ENCODE data around the gene CARD8.
"Not testable (repeated sequence)": the region's sequence is repeated elsewhere in the genome, so short reads cannot be mapped to it uniquely, and the experiment has no call there.

The CARD8 gene

DNA sequence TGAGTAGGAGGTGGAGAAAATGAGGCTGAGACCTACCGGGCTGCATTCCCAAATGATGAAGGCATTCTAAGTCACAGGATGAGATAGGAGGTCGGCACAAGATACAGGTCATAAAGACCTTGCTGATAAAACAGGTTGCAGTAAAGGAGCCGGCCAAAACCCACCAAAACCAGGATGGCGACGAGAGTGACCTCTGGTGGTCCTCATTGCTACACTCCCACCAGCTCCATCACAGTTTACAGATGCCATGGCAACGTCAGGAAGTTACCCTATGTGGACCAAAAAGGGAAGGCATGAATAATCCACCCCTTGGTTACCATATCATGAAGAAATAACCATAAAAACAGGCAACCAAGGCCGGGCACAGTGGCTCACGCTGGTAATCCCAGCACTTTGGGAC is 9.6 kb upstream of the CARD8 start:
- DNase-seq (ENCODE audit: low spot score) = not testable (repeated sequence)

DNA sequence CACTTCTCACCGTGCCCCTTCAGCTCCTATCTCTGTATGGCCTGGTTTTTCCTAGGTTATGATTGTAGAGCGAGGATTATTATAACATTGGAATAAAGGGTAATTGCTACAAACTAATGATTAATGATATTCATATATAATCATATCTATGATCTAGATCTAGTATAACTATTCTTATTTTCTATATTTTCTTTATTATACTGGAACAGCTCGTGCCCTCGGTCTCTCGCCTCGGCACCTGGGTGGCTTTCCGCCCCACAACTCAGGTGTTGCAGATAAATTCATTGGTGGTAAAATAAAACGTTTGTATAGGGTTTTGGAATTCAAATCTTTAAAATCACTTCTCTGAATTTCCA is 4.6 kb upstream of the CARD8 start:
- not testable (repeated sequence) for DNase-seq (ENCODE audit: low spot score)

DNA sequence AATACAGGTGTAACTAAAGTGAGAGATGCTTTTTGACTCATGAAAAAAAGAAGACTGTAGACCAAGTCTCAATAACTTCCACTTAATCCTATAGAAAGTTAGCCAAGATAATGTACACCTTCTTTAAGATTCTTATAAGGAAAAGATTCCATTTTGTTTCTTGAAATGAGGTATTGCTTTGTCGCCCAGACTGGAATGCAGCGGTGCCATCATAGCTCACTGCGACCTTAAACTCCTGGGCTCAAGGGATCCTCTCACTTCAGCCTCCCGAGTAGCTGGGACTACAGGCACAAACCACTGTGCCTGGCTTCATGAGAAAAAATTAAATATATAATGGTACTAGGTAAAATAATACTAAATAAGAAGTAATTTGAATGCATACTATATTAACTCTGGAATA is 3.3 kb upstream of the CARD8 start:
- DNase-seq (ENCODE audit: low spot score) = not testable (repeated sequence)

DNA sequence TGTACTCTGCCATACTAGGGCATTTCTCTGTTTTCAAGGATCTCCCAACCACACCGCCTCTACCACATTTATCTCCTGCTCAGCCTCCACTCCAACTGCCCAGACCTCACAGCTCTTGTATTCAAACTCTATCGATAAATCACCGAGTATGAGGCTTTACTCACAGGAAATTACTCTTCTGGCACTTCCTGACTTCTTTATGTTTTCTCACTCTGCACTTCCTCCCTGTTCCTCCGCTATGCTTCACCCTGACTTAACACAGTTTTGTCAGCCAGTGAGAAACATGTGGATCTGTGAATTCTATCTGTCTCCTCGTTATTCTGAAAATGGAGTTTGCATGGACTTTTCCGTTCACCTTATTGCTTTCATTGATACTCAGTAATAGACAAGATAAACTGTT is 2.6 kb upstream of the CARD8 start:
- DNase-seq (ENCODE audit: low spot score) = no peak

DNA sequence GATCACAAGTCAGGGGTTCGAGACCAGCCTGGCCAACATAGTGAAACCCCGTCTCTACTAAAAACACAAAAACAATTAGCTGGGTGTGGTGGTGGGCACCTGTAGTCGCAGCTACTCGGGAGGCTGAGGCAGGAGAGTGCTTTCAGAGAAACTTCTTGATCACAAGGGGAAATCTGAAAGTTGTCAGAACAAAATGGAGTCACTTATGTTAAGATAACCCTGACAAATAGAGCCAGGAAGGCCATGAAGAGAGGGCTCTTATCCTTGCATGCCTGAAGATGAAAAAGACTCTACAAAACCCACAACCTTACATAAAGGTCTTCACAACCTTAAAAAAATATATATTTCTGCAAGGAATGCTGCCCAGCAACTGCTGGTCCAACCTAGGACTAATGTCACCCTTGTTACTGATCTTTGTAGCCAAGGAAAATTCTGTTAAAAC is 1.2 kb downstream of the CARD8 start:
- no peak for DNase-seq (ENCODE audit: low spot score)

DNA sequence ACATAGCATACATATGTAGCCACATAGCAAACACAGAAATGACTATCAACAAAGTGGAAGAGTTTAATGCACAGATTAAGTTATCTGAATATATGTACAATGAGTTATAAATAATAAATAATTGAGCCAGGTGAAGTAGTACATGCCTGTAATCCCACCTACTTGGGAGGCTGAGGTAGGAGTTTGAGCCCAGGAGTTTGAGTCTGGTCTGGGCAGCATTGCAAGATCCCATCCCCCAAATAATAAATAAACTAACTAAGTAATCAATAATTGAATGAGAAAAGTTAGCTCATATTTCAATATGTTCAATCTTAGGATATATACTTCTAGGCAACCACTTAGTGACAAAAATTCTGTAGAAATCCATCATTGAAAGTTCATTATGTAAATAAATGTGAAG is 1.7 kb downstream of the CARD8 start:
- DNase-seq (ENCODE audit: low spot score) = no peak

DNA sequence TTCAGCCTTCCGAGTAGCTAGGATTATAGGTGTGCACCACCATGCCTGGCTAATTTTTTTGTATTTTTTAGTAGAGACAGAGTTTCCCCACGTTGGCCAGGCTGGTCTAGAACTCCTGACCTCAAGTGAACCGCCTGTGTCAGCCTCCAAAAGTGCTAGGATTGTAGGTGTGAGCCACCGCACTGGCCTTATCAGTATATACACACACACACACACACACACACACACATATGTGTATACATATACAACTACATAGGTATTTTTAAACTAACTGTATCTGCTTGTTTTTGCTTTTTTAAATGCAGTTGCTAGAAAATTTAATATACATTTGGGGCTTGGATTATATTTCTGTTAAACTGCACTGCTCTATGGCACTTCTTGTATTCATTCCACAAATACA is 3.1 kb downstream of the CARD8 start:
- DNase-seq (ENCODE audit: low spot score) = no peak

DNA sequence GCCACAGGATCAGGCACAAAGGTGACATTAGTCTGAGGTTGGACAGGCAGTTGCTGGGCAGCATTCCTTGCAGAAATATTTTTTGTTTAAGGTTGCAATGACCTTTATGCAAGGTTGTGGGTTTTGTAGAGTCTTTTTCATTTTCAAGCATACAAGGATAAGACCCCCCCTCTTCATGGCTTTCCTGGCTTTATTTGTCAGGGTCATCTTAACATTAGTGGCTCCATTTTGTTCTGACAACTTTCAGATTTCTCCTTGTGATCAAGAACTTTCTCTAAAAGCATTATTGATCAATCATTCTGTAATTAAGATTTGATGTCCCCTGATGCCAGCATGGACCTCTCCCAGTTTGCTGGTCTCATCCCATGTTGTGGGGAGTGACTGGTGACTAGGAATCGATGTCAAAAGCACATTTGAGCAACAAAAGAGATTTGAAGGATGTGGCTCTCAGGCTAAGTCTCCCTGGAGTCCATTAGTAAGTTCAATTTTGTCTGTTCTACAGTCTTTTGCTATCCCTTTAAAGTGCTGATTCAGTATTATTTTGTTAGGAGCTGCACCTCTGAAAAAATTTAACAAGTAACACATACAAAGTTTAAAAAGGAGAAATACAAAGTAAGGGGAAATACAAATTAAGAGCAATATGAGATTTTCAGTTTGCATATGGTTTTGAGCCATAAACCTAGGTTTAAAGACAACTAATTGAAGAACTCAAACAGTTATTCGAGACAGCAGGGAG is 5.3 kb downstream of the CARD8 start:
- DNase-seq (ENCODE audit: low spot score) = no peak

DNA sequence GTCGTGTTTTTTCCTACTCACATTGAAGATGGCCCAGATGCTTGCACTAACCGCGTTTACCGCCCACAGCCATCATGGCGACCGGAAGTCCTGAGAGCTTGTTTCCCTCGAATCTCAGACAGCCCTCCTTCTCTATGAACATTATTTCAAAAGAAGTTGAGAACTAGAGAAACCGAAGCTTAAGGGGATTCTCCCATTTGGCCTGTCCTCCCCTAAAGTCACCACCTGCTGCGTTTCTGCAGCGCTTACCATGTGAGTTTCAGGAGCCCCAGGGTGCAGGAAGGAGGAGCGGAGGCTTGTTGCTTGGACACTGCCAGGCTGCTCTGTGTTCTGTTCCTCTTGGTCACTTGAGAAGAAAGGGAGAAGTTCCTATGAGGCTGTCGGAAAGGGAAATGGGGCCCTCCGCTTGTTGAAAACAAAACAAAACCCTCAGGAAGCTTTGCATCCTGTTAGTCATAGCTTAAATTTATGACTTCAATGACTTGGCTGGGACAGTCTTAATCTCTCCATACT is 6.2 kb downstream of the CARD8 start:
- DNase-seq (ENCODE audit: low spot score) = no peak

DNA sequence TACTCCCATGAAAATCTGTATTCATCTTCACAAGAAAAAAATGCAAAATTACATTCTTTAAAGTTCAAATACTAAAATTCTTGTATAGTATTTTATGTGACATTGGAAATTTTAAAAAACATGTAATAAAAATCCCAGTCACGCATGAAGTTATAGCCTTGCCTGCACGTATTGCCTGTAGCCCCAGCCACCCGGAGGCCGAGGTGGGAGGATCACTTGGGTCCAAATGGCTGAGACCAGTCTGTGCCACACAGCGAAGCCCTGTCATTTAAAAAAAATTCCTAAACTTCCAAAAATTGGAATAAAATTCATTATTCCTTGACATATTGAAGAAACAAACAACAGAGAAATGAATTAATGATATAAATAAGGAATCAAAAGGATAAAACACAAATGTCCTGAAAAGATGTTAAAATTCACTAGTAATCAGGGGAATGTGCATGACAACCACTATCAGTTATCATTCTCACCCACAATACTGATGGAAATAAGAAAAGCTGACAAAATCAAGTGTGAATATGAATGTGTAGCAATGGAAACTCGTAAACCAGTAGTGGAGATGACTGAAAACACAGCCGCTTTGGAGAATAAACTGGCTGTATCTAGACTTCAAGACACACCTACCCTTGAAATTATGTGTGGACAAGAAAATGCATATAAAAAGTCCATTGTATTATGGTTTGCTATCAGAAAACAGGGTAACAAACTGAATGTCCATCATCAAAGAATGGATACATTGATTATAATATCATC is 7.5 kb downstream of the CARD8 start:
- DNase-seq (ENCODE audit: low spot score) = no peak

DNA sequence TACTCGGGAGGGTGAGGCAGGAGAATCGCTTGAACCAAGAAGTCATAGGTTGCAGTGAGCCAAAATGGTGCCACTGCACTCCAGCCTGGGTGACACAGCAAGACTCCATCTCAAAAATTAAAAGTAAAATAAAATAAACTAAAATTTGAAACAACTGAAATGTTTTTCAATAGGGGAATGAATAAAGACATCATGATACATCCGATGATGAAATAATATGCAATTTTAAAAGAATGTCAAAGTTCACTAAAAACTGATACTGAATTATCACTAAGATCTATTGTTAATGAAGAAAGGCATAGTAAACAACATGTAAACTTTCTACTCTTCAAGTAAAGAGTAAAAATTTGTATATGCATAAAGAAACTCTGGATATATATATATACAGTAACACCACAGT is 8.5 kb downstream of the CARD8 start:
- DNase-seq (ENCODE audit: low spot score) = no peak

DNA sequence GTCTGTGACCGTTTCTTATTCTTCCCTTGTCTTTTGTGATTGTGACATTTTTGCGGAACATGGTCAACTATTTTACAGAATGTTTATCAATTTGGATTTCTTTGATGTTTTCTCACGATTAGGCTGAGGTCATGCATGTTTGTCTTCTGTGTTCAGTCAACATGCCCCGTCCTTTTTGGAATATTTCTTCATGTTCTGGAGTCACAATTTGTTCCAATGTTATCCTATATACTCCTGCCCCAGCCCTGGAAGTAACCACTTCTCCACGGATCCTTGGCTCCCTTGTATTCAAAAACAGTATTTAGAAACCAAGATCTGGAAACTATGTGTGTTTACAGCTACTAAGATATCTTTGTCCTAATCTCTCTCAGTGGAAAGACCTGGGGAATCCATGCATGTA is 9.6 kb downstream of the CARD8 start:
- DNase-seq (ENCODE audit: low spot score) = no peak

DNA sequence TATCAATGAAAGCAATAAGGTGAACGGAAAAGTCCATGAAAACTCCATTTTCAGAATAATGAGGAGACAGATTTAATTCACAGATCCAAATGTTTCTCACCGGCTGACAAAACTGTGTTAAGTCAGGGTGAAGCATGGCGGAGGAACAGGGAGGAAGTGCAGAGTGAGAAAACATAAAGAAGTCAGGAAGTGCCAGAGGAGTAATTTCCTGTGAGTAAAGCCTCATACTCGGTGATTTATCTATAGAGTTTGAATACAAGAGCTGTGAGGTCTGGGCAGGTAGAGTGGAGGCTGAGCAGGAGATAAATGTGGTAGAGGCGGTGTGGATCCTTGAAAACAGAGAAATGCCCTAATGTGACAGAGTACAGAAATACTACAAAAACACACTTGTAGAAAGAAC is 11.4 kb downstream of the CARD8 start:
- no peak for DNase-seq (ENCODE audit: low spot score)

DNA sequence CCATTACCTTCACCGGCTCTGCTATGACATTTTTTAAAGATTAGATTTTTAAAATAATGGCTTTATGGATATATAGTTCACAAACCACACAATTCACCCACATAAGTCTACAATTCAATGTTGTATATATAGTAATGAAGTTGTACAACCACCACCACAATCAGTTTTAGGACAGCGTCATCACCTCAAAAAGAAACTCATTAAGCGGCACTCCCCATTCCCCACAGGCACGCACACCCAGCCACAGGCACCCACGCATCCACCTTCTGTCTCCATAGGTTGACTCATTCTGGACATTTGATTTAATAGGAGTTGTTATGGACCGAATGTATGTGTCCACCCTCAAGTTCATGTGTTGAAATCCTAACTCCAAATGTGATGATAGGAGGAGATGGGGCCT is 13.9 kb downstream of the CARD8 start:
- not testable (repeated sequence) for DNase-seq (ENCODE audit: low spot score)

DNA sequence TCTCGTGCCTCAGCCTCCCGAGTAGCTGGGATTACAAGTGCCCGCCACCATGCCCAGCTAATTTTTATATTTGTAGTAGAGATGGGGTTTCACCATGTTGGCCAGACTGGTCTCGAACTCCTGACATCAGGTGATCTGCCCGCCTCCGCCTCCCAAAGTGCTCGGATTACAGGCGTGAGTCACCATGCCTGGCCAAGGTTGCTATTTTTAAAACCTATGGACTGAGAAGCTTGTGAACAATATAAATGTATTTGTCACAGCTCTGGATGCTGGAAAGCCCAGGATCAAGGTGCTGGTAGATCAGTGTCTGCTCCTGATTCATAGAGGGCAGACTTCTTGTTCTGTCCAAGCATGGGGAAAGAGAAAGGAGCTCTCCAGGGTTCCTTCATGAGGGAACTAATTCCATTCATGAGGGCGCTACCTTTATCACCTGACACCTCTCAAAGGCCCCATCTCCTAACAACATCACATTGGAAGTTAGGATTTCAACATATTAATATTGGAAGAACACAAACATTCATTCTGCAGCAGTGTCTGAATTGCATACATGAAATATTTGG is 16.1 kb downstream of the CARD8 start:
- DNase-seq (ENCODE audit: low spot score) = no peak

DNA sequence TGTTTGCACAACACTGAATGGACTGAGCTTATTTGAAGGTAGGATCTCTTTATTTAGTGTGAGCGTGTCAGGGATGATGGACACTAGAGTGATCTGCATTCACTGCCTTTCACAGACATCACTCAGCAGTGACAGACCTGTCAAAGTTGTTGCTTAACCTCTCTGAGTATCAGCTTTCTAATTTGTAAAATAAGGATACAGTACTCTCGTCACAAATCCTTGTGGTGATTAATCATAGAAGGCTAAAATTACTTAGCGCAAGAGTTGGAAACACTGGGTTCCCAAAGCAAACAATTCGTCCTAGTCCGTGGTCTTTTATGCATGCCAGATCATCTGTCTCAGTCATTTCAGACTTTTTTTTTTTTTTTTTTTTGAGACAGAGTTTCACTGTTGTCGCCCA is 16.6 kb downstream of the CARD8 start:
- no peak for DNase-seq (ENCODE audit: low spot score)

DNA sequence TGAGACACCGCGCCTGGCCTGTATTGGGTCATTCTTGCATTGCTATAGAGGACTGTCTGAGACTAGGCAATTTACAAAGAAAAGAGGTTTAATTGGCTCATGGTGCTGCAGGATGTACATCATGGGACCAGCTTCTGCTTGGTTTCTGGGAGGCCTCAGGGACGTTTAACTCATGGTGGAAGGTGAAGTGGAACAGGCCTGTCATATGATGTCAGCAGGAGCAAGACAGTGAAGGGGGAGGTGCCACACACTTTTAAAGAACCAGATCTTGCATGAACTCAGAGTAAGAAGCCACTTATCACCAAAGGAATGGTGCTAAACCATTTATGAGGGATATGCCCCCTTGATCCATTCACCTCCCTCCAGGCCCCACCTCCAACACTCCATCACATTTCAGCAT is 18.7 kb downstream of the CARD8 start:
- no peak for DNase-seq (ENCODE audit: low spot score)

DNA sequence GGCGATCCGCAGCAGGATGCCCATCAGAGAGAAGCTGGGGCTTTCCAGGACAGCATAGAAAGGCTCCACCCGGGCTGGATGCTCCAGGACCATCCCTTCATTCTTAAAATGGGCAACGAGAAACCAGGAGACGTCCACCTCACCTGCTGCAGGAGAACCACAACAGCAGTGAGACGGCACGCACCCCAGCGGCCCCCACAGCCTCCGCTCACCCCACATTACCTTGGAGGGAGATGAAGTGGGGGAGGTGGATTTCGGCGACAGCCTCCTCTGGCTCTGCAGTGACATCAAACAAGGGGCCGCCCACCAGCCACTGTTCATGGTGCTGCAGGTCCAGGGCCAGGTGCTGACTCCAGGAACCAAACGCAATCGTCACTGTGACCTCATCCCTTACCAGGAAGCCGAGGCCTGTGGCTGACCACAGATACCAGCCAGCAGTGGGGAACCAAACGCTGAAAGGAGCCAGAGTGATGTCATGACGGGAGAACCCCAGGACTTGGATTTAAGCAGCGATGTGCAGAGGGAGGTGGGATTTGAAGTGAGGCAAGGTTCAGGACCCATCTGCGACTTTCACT is 25.1 kb downstream of the CARD8 start:
- DNase-seq (ENCODE audit: low spot score) = no peak

DNA sequence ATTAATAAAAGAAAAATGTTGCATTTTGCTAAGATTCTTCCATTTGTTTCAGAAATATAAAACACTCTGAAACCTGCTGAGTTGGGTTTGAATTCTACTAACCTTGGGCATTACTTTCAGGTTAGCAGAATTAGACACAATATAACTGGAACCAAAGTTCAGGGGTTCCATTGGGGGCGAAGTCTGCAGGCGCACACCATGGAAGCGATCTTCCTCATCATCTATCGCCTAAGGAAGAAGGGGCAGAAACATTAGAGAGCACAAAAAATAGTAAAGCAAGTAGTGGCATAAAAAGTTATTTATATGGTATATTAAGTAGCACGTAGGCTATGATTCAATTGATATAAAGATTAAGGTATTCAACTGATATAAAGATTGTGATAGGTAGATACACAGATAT is 34.1 kb downstream of the CARD8 start:
- DNase-seq (ENCODE audit: low spot score) = no peak

DNA sequence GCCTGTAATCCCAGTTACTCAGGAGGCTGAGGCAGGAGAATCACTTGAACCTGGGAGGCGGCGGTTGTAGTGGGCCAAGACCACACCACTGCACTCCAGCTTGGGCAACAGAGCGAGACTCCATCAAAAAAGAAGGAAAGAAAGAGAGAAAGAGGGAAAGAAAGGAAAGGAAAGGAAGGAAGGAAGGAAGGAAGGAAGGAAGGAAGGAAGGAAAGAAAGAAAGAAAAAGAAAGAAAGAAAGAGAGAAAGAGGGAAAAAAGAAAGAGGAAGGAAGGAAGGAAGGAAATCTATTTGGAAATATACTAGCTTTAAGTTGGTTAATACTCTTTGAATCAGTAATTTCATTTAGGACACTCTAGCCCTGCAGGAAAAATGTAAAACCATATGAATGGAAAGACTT is 34.9 kb downstream of the CARD8 start:
- not testable (repeated sequence) for DNase-seq (ENCODE audit: low spot score)

DNA sequence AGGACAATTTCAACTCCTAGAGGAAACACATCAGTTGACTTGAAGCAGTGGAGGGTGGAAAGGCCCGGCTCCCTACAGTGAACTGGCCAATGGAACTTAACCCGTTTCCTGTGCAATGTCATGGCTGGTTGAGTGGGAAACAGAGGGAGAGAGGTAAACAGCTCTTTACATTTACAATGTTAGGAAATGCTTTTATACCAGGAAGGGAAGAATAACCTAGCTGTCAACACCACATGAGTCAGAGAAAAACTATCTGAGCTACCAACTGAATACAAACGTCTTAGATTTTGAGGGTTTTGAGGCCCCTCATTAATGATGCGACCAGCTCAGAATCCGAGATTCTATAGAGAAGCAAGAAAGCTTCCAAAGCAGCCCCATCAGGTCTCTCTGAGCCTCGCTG is 36.7 kb downstream of the CARD8 start:
- DNase-seq (ENCODE audit: low spot score) = no peak

DNA sequence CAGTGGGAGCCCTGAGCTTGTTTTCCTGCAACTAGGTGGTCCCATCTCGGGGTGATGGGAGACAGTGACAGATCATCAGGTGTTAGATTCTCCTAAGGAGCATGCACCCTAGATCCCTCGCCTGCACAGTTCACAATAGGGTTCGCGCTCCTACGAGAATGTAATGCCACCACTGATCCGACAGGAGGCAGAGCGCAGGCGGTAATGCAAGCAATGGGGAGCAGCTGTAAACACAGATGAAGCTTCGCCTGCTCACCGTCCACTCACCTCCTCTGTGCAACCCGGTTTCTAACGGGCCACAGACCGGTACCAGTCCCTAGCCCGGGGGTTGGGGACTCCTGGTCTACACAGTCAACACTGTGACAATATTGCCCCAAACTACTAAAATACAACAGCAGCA is 38.8 kb downstream of the CARD8 start:
- DNase-seq (ENCODE audit: low spot score) = no peak

DNA sequence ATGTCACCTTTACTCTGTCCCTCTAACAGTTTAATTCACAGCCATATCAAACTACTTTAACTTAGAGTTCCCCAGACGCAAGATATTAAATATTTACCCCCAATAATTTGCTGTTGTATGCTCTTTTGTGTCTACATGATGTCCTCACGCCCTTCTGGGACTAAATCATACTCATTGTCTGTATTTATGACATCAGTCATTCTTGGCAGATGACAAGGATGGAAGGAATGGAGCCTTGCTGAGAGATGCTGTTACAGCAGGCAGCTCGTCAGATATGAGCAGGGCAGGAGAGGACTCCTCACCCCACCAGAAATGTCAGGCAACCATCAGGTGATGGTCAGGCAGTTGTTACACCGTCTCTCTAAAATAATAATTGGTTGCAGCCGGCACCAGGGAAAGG is 41.8 kb downstream of the CARD8 start:
- DNase-seq (ENCODE audit: low spot score) = no peak

Data from GM03348 (cell line).